ENCODE measurements around the gene OVCH2.

- TF ChIP-seq POLR2AphosphoS5 (IDR thresholded peaks at IDR 0.05; ENCODE audit: low read depth, low read length) (no peak), SIN3A (IDR thresholded peaks at IDR 0.05; ENCODE audit: borderline replicate concordance, insufficient read depth, low read length) (no peak), TAF1 (IDR thresholded peaks at IDR 0.05; ENCODE audit: borderline replicate concordance, insufficient read depth, low read length) (no peak), REST (IDR thresholded peaks at IDR 0.05; ENCODE audit: insufficient read depth in 1 of 2, low read depth in 2 of 2, low read length in 2 of 2) (no peak)
Observed at GRCh38 chr11:7673724-7674434, 32.4 kb downstream of the OVCH2 start.
